Measurements from ENCODE around the gene MRPL28.
"Not testable (repeated sequence)": the region's sequence is repeated elsewhere in the genome, so short reads cannot be mapped to it uniquely, and the experiment has no call there.

Gene MRPL28

GRCh38 chr16:359067-359763 lies 11.1 kb downstream of the MRPL28 start:
- no peak for DNase-seq

- DNase-seq, result no peak
These were observed 13.6 kb downstream of the MRPL28 start for GRCh38 chr16:356741-357140.

- DNase-seq, result peak in 2 of 5 donors; percentile 28 to 49
These were observed 15.3 kb downstream of the MRPL28 start for GRCh38 chr16:354971-355461.

GRCh38 chr16:354291-354881 lies 16.0 kb downstream of the MRPL28 start:
- peak in 1 of 5 donors; percentile 10 for DNase-seq

GRCh38 chr16:353404-354290 lies 16.7 kb downstream of the MRPL28 start:
- peak in 1 of 5 donors; percentile 12 for DNase-seq

- DNase-seq, result peak; percentile 98 to 100 (median 100)
These were observed 17.6 kb downstream of the MRPL28 start, which contains the start of gene AXIN1 for GRCh38 chr16:352547-353403. TSS of gene AXIN1 (minus strand) at chr16:352723. CDS start at chr16:347025, 5,698 bp downstream.

GRCh38 chr16:351804-352520 lies 18.4 kb downstream of the MRPL28 start:
- DNase-seq, result peak in 2 of 5 donors; percentile 35 to 53

- DNase-seq, result no peak
These were observed 20.1 kb downstream of the MRPL28 start for GRCh38 chr16:350203-350602.

- no peak for DNase-seq
These were observed 21.1 kb downstream of the MRPL28 start for GRCh38 chr16:349211-349610.

- DNase-seq, result not testable (repeated sequence)
These were observed 21.8 kb downstream of the MRPL28 start for GRCh38 chr16:348495-348894.

- DNase-seq, result no peak
These were observed 23.1 kb downstream of the MRPL28 start for GRCh38 chr16:347203-347602.

GRCh38 chr16:346587-346986 lies 23.8 kb downstream of the MRPL28 start:
- no peak for DNase-seq

GRCh38 chr16:345772-346171 lies 24.6 kb downstream of the MRPL28 start:
- DNase-seq, result peak in 1 of 5 donors; percentile 45

- no peak for DNase-seq
These were observed 27.7 kb downstream of the MRPL28 start for GRCh38 chr16:342455-343213.

GRCh38 chr16:341974-342336 lies 28.4 kb downstream of the MRPL28 start:
- DNase-seq, result not testable (repeated sequence)

- DNase-seq, result not testable (repeated sequence)
These were observed 29.0 kb downstream of the MRPL28 start for GRCh38 chr16:341095-341973.

- no peak for DNase-seq
These were observed 29.8 kb downstream of the MRPL28 start for GRCh38 chr16:340370-341091.

- DNase-seq, result no peak
These were observed 30.7 kb downstream of the MRPL28 start for GRCh38 chr16:339680-340079.

GRCh38 chr16:337975-338575 lies 32.3 kb downstream of the MRPL28 start:
- no peak for DNase-seq

Data from T-helper 1 cell (primary cell).